ENCODE results near the gene TFCP2.

TFCP2 gene

GRCh38 chr12:51197736-51198567 lies 25.0 kb upstream of the TFCP2 start:
- no peak for DNase-seq

DNA sequence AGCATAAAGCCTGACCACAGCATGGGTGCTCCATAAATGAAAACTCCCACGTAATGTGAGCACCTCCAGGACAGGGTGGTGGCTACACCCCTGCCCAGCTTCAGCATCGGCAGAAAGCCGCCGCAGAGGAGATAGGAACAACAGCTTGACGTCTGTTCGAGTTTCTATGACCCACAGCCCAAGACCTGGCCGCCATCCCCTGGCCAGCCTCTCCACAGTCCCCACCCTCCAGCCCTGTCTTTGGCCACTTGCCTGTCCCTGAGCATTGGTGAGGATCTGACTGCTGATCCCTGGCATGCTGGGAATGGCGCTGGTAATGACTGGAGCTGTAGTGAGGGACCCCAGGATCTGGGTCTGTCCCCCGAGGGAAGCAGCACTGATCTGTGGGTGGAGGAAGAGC lies 23.6 kb upstream of the TFCP2 start:
- no peak for DNase-seq

GRCh38 chr12:51195841-51196240 lies 22.9 kb upstream of the TFCP2 start:
- no peak for DNase-seq

GRCh38 chr12:51192284-51192671 lies 19.3 kb upstream of the TFCP2 start:
- DNase-seq, result no peak

DNA sequence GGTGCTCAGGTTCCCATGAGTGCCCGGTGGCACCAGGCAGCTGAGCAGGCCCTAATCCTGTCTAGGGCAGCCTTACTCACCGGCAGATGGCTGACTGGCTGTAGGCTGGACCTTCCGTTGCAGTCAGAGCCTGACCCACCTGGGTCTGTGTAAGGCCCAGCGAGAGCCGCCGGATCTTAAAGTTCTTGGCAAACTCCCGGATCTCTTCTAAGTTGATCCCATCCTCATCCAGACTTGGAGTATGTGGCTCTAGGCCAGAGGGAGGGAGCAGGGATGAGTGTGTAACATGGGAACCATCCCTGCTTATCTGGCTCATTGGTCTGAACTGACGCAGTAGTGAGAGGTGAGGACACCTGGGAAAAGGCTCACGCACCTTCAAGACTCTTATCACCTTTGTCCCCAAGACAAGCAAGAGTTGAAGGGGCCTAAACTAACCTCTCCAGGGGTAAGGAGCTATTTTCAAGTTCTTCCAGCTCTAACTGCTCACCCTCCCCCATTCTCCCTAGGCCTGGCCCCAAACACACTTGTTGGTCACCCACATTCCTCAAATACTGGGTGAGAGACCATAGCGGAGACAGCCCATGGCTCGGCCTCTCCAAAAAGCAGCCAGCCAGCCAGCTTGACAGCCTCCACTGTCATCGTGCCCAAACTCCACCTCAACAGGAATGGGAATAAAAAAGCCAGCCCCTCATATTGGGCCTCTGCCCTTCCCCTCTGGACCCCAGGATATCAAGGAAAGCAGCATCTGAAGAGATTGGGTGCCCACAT lies 18.8 kb upstream of the TFCP2 start:
- no peak for DNase-seq

GRCh38 chr12:51190820-51191219 lies 17.9 kb upstream of the TFCP2 start:
- no peak for DNase-seq

- DNase-seq, result no peak
Measured at GRCh38 chr12:51189790-51190355, 16.9 kb upstream of the TFCP2 start.

GRCh38 chr12:51188359-51189051 lies 15.6 kb upstream of the TFCP2 start:
- DNase-seq, result no peak

GRCh38 chr12:51187370-51187987 lies 14.5 kb upstream of the TFCP2 start:
- no peak for DNase-seq

GRCh38 chr12:51186465-51187085 lies 13.6 kb upstream of the TFCP2 start:
- DNase-seq, result no peak

GRCh38 chr12:51185171-51185717 lies 12.3 kb upstream of the TFCP2 start:
- DNase-seq, result no peak

DNA sequence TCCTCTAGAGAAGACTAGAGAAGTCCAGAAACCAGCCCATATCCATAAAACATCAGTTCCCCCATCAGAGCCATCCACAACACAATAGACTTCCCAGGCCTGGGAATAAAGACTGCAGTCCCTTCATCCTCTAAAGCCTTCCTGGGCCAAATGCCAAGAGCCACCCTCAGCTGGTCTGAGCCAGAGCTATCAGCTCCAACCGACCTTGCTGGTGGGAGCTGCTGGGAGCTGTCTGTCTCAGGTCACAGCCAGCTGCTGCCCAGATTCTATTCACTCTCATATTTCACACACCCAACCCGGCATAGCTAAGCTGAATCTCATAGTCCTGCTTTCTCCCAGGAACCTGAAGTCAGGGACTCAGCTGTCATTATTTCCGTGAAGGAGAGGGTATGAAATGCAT lies 10.9 kb upstream of the TFCP2 start:
- DNase-seq, result no peak

DNA sequence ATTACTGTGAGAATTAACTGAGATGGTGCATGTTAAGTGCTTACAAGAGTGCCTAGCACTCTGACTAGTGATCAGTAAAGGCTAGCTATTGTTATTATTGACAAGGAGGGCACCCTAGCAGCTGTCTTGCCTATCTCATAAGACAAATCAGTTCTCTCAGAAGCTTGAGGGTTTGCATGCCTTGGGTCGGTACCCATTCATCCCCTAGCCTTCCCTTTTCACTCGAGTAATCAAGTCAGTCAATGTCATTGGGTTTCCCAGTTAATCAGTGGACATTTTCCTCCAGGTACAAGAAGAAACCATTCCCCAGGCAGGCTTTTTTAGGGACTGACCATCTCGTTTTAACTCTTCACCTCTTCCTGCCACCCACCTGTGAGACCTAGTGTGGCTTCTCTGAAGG lies 10.4 kb upstream of the TFCP2 start:
- DNase-seq, result no peak

DNA sequence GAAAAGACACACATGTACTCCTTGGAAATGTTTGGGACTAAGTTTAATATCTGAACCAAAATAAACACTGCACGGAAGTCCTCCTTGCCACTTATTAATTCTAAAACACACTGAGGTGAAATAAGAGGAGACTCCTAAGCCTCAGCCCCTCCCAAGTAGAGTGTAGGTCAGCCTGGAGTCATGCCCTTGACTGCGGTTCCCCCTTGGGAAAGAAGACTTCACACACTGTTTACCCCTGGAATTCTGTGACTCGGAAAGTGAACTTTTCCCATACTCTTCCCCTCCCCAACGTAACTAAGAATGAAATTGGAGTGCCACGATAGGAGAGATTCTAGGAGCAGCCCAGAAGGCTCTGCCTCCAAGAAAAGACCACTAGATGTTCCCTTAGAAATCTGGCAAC lies 8.6 kb upstream of the TFCP2 start:
- no peak for DNase-seq

- DNase-seq, result no peak
Measured at GRCh38 chr12:51177897-51178296, 5.0 kb upstream of the TFCP2 start.

DNA sequence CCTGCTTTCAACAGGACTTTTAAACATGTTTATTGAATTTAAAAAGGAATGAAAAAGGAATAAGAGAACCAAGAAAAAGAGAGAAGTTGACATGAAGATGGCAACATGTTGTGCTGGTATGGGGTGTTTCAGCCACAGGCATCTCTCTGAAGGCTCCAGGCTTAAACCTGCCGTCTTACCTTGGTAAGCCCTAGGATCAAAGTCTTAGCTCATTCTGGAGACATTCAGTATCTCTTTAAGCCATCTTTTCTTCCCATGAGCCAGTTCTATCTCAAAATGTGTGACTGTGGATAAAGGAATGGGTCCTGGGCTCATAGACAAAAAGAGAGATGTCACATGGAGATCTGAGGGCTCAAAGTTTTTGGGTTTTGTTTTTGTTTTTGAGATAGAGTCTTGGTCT lies 1.6 kb upstream of the TFCP2 start:
- no peak for DNase-seq

- no peak for DNase-seq
Measured at GRCh38 chr12:51171884-51172514, 936 bp downstream of the TFCP2 start.

DNA sequence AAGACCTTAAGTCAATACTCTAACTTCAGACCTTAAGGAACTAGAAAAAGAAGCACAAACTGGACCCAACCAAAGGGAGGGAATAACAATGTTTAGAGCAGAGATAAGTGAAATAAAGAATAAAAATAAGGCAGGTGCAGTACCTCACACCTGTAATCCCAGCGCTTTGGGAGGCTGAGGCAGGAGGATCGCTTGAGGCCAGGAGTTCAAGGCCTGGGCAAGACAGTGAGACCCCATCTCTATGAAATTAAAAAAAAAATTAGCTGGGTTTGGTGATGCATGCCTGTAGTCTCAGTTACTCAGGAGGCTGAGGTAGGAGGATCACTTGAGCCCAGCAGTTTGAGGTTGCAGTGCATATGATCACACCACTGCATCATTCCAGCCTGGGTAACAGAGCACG lies 9.1 kb downstream of the TFCP2 start:
- DNase-seq, result no peak

- no peak for DNase-seq
Measured at GRCh38 chr12:51162217-51162616, 10.7 kb downstream of the TFCP2 start.

DNA sequence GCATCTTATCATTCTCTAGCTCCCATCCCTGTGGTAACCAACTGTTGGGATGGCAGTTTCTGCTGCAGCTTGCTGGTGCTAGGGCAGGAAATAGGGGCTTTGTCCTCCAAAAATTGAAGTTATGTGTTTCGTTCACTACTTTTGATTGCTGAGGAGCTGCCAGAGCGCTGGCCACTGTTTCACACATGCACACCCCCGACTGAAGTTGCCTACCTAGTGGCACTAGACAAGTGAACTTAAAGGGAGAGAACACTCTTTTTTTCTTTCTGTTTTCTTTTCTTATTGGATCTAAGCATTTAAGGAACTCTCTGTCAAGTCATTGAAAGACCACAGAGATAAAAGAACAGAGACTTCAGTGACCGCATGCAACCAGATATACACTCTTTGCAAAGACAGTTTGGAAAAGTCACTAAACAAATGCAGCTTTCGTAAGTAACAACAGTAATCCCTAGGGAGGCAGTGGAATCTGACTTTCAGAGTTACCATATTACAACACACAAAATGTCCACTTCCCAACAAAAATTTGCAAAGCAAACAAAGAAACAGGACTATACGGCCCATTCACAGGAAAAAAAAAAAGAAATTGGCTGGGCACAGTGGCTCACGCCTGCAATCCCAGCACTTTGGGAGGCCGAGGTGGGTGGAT lies 12.0 kb downstream of the TFCP2 start:
- no peak for DNase-seq

- no peak for DNase-seq
Measured at GRCh38 chr12:51156245-51156765, 16.6 kb downstream of the TFCP2 start.
